H9 (cell line): ENCODE data around the gene TRAF2. TPM values are rescaled to one million over a fixed set of nuclear protein-coding genes. Genes with fewer than 3 reads are reported as not detected.

Experiments used
- DNase-seq: peaks from one replicate; pipeline ENCODE4 v3.0.0-alpha.2; 2017
- H2AFZ ChIP-seq: one replicate; pipeline ENCODE4 v1.6.1; 2013; ENCODE audit warnings: mild to moderate bottlenecking, low read length, control low read depth, moderate library complexity
- H2AK5ac ChIP-seq: 2 replicates; pipeline ENCODE4 v1.6.1; 2013; ENCODE audit warnings: low read length, control low read depth, mixed read lengths; ENCODE audit not compliant: insufficient read length
- H2BK120ac ChIP-seq: one replicate; pipeline ENCODE4 v1.6.1; 2013; ENCODE audit warnings: low read depth, mild to moderate bottlenecking, low read length, control low read depth, inconsistent platforms; ENCODE audit not compliant: poor library complexity, severe bottlenecking
- H2BK12ac ChIP-seq: 2 replicates; pipeline ENCODE4 v1.6.1; 2013; ENCODE audit warnings: low read length, control low read depth, mixed read lengths, low read depth; ENCODE audit not compliant: insufficient read length
- H2BK15ac ChIP-seq: 2 replicates; pipeline ENCODE4 v1.6.1; 2013; ENCODE audit warnings: low read depth, low read length, control low read depth
- H2BK20ac ChIP-seq: one replicate; pipeline ENCODE4 v1.6.1; 2013; ENCODE audit warnings: low read depth, mild to moderate bottlenecking, low read length, control low read depth, inconsistent platforms; ENCODE audit not compliant: poor library complexity, severe bottlenecking
- H2BK5ac ChIP-seq: 2 replicates; pipeline ENCODE4 v1.6.1; 2013; ENCODE audit warnings: low read length, control low read depth, mixed read lengths; ENCODE audit not compliant: insufficient read length
- H3K14ac ChIP-seq: 2 replicates; pipeline ENCODE4 v1.6.1; 2013; ENCODE audit warnings: low read length, control low read depth; ENCODE audit not compliant: insufficient read depth
- H3K18ac ChIP-seq: 2 replicates; pipeline ENCODE4 v1.6.1; 2013; ENCODE audit warnings: low read depth, mild to moderate bottlenecking, mixed read lengths, low read length, control low read depth; ENCODE audit not compliant: insufficient read length
- H3K23ac ChIP-seq: 2 replicates; pipeline ENCODE4 v1.6.1; 2013; ENCODE audit warnings: low read length, control low read depth, mixed read lengths, low read depth; ENCODE audit not compliant: insufficient read length
- H3K23me2 ChIP-seq: 2 replicates; pipeline ENCODE4 v1.6.1; 2013; ENCODE audit warnings: low read depth, mild to moderate bottlenecking, mixed read lengths, low read length, control low read depth; ENCODE audit not compliant: insufficient read length, poor library complexity, severe bottlenecking
- H3K27ac ChIP-seq: 2 replicates; pipeline ENCODE4 v1.5.1; 2013; ENCODE audit warnings: low read length, control low read depth, mixed read lengths, low read depth; ENCODE audit not compliant: insufficient read length
- H3K27me3 ChIP-seq: 2 replicates; pipeline ENCODE4 v1.6.1; 2013; ENCODE audit warnings: low read length, control low read depth, inconsistent platforms; ENCODE audit not compliant: insufficient read depth
- H3K4ac ChIP-seq: 2 replicates; pipeline ENCODE4 v1.6.1; 2013; ENCODE audit warnings: low read depth, mild to moderate bottlenecking, control low read depth, inconsistent platforms, low read length, moderate library complexity
- H3K4me1 ChIP-seq: 2 replicates; pipeline ENCODE4 v1.6.1; 2013; ENCODE audit warnings: low read length, control low read depth, inconsistent platforms; ENCODE audit not compliant: insufficient read depth
- H3K4me2 ChIP-seq: 2 replicates; pipeline ENCODE4 v1.6.1; 2013; ENCODE audit warnings: low read length, control low read depth, mixed read lengths; ENCODE audit not compliant: insufficient read length, insufficient read depth
- H3K56ac ChIP-seq: 2 replicates; pipeline ENCODE4 v1.6.1; 2013; ENCODE audit warnings: low read depth, mild to moderate bottlenecking, mixed read lengths, low read length, control low read depth; ENCODE audit not compliant: insufficient read length
- H3K79me1 ChIP-seq: 2 replicates; pipeline ENCODE4 v1.6.1; 2013; ENCODE audit warnings: low read depth, mild to moderate bottlenecking, moderate library complexity, low read length, control low read depth, inconsistent platforms; ENCODE audit not compliant: insufficient read depth, poor library complexity, severe bottlenecking
- H3K79me2 ChIP-seq: 2 replicates; pipeline ENCODE4 v1.6.1; 2013; ENCODE audit warnings: low read length, control low read depth, inconsistent platforms; ENCODE audit not compliant: insufficient read depth
- H3K9ac ChIP-seq: 2 replicates; pipeline ENCODE4 v1.6.1; 2013; ENCODE audit warnings: low read length, control low read depth, mixed read lengths; ENCODE audit not compliant: insufficient read length; ENCODE audit errors: extremely low read depth
- H3K9me3 ChIP-seq: one replicate; pipeline ENCODE4 v1.6.1; 2013; ENCODE audit warnings: low read depth, low read length, inconsistent platforms; ENCODE audit not compliant: control insufficient read depth
- H3T11ph ChIP-seq: one replicate; pipeline ENCODE4 v1.6.1; 2013; ENCODE audit warnings: mild to moderate bottlenecking, low read length, control low read depth, inconsistent platforms
- H4K20me1 ChIP-seq: one replicate; pipeline ENCODE4 v1.6.1; 2013; ENCODE audit not compliant: control insufficient read depth, insufficient read length, insufficient read depth
- H4K5ac ChIP-seq: 2 replicates; pipeline ENCODE4 v1.6.1; 2013; ENCODE audit warnings: low read depth, mild to moderate bottlenecking, mixed read lengths, low read length, control low read depth; ENCODE audit not compliant: insufficient read length
- H4K8ac ChIP-seq: replicated peaks from 2 replicates; pipeline ENCODE4 v1.6.1; 2013; ENCODE audit warnings: low read length, control low read depth, mixed read lengths, low read depth; ENCODE audit not compliant: insufficient read length
- H4K91ac ChIP-seq: 2 replicates; pipeline ENCODE4 v1.6.1; 2013; ENCODE audit warnings: low read depth, mild to moderate bottlenecking, moderate library complexity, mixed read lengths, low read length, control low read depth; ENCODE audit not compliant: insufficient read length
- H3K27ac Mint-ChIP-seq, 3 experiments: 2 replicates in 2 of 3; 3 replicates in 1 of 3; pipeline ENCODE4 v1.8.0; 2020 to 2021; ENCODE audit warnings: mixed read lengths in 3 of 3, mild to moderate bottlenecking in 1 of 3, moderate library complexity in 1 of 3
- H3K27me3 Mint-ChIP-seq: 2 replicates; pipeline ENCODE4 v1.8.0; 2021; ENCODE audit warnings: low read depth, mild to moderate bottlenecking, moderate library complexity, mixed read lengths
- H3K36me3 Mint-ChIP-seq, 3 experiments: 2 replicates in 2 of 3; 3 replicates in 1 of 3; pipeline ENCODE4 v1.8.0; 2020 to 2021; ENCODE audit warnings: low read depth in 3 of 3, mixed read lengths in 3 of 3; ENCODE audit not compliant: insufficient read depth in 1 of 3
- H3K4me1 Mint-ChIP-seq, 2 experiments: 2 replicates each; pipeline ENCODE4 v1.8.0; 2020; ENCODE audit warnings: mixed read lengths in 2 of 2
- H3K4me3 Mint-ChIP-seq, 2 experiments: 2 replicates in 1 of 2; 3 replicates in 1 of 2; pipeline ENCODE4 v1.8.0; 2020 to 2021; ENCODE audit warnings: mild to moderate bottlenecking in 2 of 2, mixed read lengths in 2 of 2, moderate library complexity in 1 of 2
- H3K9me3 Mint-ChIP-seq, 2 experiments: 2 replicates in 1 of 2; 3 replicates in 1 of 2; pipeline ENCODE4 v1.8.0; 2020; ENCODE audit warnings: mild to moderate bottlenecking in 2 of 2, mixed read lengths in 2 of 2, moderate library complexity in 1 of 2
- WGBS: extraction: QIAGEN DNeasy Blood & Tissue Kit; methylation state at CpG from one replicate; pipeline ENCODE4 v1.1.7; 2013; ENCODE audit warnings: missing lambda C conversion rate, low lambda C conversion rate, mixed read lengths; ENCODE audit not compliant: insufficient read length; ENCODE audit errors: extremely low coverage; 5-methylcytosine and 5-hydroxymethylcytosine counted together
- total RNA-seq: library from RNA; stranded (reverse); gene quantifications from 2 replicates; pipeline ENCODE4 v1.2.1, GENCODE V29; 2021
- TF ChIP-seq, protein P1 (sequence below): fragments of 200-600 bp; sonication (generic); conservative IDR thresholded peaks from 3 replicates; pipeline ENCODE4 v1.8.0; 2021; ENCODE audit warnings: antibody characterized with exemption, mild to moderate bottlenecking

The TRAF2 gene
- total RNA-seq, 1 experiment from 2014 or later: 48.8 TPM

DNA sequence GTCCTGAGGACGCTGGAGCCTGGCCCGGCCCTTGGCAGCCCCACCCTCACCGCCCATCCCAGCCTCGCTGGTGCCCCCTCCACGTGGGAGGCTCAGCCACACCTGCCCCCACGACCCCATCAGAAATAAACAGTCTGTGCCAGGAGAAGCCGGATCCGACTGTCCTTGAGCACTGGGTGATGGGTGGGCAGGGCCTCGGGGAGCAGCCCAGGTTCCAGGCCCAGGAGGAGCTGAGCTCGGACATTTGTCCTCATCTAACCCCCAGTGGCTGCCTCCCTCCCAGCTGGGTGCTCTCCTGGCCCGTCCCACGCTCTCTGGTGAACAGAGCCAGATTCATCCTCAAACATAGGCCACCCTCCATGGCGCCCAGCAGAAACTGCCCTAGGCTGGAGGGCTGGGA lies 86.4 kb downstream of the TRAF2 start:
- Histone ChIP-seq H2BK12ac (no peak overlapping the region), H4K5ac (no peak overlapping the region), H3K4ac (no peak overlapping the region), H4K91ac (no peak overlapping the region), H4K20me1 (no peaks in the 10 kb centered on the region), H2BK20ac (no peak overlapping the region), H4K8ac (no peak overlapping the region), H2AFZ (no peak overlapping the region), H3K14ac (no peak overlapping the region), H3T11ph (no peak overlapping the region), H3K27ac (no peak overlapping the region), H2BK15ac (no peak overlapping the region), H3K79me2 (no peaks in the 10 kb centered on the region), H3K4me1 (no peaks in the 10 kb centered on the region), H3K4me2 (no peak overlapping the region), H2BK5ac (no peak overlapping the region), H3K56ac (no peak overlapping the region), H3K23me2 (peaks cover 2% of the 10 kb centered on the region), H3K79me1 (no peaks in the 10 kb centered on the region), H3K27me3 (no peaks in the 10 kb centered on the region), H2AK5ac (no peak overlapping the region), H3K18ac (no peak overlapping the region), H3K9ac (no peak overlapping the region), H3K23ac (no peak overlapping the region), H3K9me3 (no peaks in the 10 kb centered on the region), H2BK120ac (no peak overlapping the region)
- no peak for DNase-seq
- Mint-ChIP-seq H3K27ac (no peak overlapping the region), H3K36me3 (no peaks in the 10 kb centered on the region), H3K9me3 (no peaks in the 10 kb centered on the region), H3K27me3 (peaks cover 7% of the 10 kb centered on the region), H3K4me1 (peaks cover 2 to 8% of the 10 kb centered on the region in 2 experiments), H3K4me3 (no peak overlapping the region)
- WGBS: no CpG with 5 or more reads among the region's 13 CpGs
- TF ChIP-seq, protein P1, sequence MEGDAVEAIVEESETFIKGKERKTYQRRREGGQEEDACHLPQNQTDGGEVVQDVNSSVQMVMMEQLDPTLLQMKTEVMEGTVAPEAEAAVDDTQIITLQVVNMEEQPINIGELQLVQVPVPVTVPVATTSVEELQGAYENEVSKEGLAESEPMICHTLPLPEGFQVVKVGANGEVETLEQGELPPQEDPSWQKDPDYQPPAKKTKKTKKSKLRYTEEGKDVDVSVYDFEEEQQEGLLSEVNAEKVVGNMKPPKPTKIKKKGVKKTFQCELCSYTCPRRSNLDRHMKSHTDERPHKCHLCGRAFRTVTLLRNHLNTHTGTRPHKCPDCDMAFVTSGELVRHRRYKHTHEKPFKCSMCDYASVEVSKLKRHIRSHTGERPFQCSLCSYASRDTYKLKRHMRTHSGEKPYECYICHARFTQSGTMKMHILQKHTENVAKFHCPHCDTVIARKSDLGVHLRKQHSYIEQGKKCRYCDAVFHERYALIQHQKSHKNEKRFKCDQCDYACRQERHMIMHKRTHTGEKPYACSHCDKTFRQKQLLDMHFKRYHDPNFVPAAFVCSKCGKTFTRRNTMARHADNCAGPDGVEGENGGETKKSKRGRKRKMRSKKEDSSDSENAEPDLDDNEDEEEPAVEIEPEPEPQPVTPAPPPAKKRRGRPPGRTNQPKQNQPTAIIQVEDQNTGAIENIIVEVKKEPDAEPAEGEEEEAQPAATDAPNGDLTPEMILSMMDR: no peak
